VCaP (cell line): ENCODE results near the gene SLC6A6.
A peak's percentile ranks its signal among the peaks of the same experiment; 100 is the strongest.

Experiments used
- H3K27ac ChIP-seq: fragments of 450-650 bp; 2 replicates; pipeline ENCODE4 v1.5.1; 2017
- CTCF ChIP-seq: fragments of 450-650 bp; conservative IDR thresholded peaks from 2 replicates; pipeline ENCODE4 v1.5.1; 2017; ENCODE audit warnings: mild to moderate bottlenecking, moderate library complexity

SLC6A6 gene

DNA sequence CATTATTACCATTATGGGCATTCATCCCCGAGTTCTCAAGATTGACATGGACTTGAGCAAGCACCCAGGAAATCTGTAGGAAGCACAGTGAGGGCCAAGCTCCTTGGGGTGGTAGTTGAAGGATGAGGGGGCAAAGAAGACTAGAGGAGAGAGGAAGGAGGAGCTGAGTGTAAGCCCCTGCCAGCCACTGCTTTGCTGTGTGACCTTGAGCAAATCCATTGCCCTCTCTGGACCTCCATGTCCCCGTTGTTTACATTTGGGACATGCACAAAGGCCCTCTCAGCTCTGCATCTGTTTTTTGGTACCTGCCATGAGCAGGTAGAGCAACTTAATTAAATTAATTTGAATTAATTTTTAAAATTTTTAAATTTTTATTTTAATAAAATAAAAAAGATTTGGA is 33.5 kb upstream of the SLC6A6 start:
- peak overlapping the region; percentile 71 for H3K27ac ChIP-seq
- no peak for TF ChIP-seq CTCF

- TF ChIP-seq CTCF, result peak; percentile 69
- peak overlapping the region; percentile 71 for H3K27ac ChIP-seq
These were observed 32.4 kb upstream of the SLC6A6 start for GRCh38 chr3:14369675-14370669.

GRCh38 chr3:14370720-14371572 is 31.5 kb upstream of the SLC6A6 start:
- H3K27ac ChIP-seq, result peak overlapping the region; percentile 71
- no peak for TF ChIP-seq CTCF

- TF ChIP-seq CTCF, result peak; percentile 21; the same call in 1 of the 2 replicates
- peak overlapping the region; percentile 71 for H3K27ac ChIP-seq
These were observed 30.6 kb upstream of the SLC6A6 start for GRCh38 chr3:14371573-14372474.

DNA sequence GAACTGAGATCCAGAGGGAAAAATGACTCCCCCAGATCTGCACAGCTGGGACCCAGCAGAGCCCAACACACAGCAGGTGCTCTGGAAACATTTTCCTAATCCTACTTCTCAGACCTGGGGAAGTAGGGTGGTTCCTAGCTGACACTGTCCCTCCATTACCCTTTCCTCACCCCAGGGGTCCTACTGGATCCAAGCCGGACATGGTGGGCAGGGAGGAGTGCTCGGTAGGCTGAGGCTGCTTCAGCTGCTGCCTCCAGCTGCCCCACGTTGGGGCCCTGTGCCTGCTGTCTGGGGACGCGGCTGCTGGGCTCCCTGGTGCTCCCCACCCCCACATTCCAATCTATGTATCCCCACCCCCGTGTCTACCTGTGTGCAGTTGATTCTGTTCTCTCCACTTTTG is 29.8 kb upstream of the SLC6A6 start:
- no peak for TF ChIP-seq CTCF

DNA sequence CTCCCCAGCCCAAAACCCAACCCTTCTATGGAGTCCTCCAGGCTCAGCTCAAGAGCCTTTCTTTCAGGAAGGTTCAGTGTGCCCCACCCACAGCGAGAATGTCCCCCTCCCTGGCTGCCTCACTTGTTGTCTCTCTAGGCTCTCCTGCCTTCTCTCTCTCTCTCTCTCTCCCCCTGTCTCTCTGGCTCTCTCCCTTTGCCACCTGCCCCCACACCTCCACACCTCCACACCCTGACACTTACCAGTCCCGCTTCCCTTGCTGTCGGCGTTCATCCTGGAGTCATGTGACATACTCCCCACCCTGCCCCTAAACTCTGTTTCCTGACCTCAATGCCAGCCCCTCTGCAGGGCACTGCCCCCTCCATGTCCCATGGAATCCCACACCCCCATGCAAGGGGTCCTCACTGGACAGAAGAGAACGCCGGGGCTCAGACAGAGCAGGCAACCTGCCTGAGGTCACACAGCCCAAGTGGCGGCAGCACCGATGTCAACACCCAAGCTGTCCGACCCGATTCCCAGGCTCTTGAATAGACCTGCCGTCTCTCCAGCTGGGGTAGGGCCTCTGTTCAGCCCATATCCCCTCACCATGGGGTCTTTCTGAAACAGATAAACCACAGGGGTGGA is 28.5 kb upstream of the SLC6A6 start:
- no peak overlapping the region; the same call in 1 of the 2 replicates for H3K27ac ChIP-seq
- TF ChIP-seq CTCF, result no peak

More for the DNA sequence above, 29.8 kb upstream of the SLC6A6 start:
- H3K27ac ChIP-seq, result peak overlapping the region; percentile 71
